Hematopoietic multipotent progenitor cell treated with erythropoietin and hydrocortisone succinate and interleukin-3 and kit ligand, for 15 days (in vitro differentiated cells): ENCODE results near the gene OLAH.
"Not testable (repeated sequence)": the region's sequence is repeated elsewhere in the genome, so short reads cannot be mapped to it uniquely, and the experiment has no call there.

Experiments used
- DNase-seq: peaks from one replicate; pipeline ENCODE4 v3.0.0-alpha.2; 2015; ENCODE audit warnings: low spot score

OLAH gene

GRCh38 chr10:15043674-15044073 is at the start of gene OLAH:
TSS of gene OLAH (plus strand) at chr10:15043943. CDS start at chr10:15047289, 3,346 bp downstream.
- no peak for DNase-seq

- DNase-seq: no peak
Measured at GRCh38 chr10:14995964-14996565, 47.7 kb upstream of the OLAH start.

- DNase-seq: not testable (repeated sequence)
Measured at GRCh38 chr10:15013530-15013929, 30.2 kb upstream of the OLAH start.

- no peak for DNase-seq
Measured at GRCh38 chr10:15015451-15015850, 28.3 kb upstream of the OLAH start.

GRCh38 chr10:15020966-15021365 is 22.8 kb upstream of the OLAH start:
- not testable (repeated sequence) for DNase-seq

GRCh38 chr10:15023079-15023478 is 20.7 kb upstream of the OLAH start:
- DNase-seq: not testable (repeated sequence)

GRCh38 chr10:15024017-15025004 is 19.4 kb upstream of the OLAH start:
- DNase-seq: not testable (repeated sequence)

GRCh38 chr10:15025040-15025439 is 18.7 kb upstream of the OLAH start:
- DNase-seq: not testable (repeated sequence)

GRCh38 chr10:15027741-15028140 is 16.0 kb upstream of the OLAH start:
- no peak for DNase-seq

- DNase-seq: no peak
Measured at GRCh38 chr10:15035385-15036301, 8.1 kb upstream of the OLAH start.

- DNase-seq: no peak
Measured at GRCh38 chr10:15037691-15038090, 6.1 kb upstream of the OLAH start.

- DNase-seq: no peak
Measured at GRCh38 chr10:15038416-15038815, 5.3 kb upstream of the OLAH start.

- no peak for DNase-seq
Measured at GRCh38 chr10:15045380-15045779, 1.6 kb downstream of the OLAH start.

GRCh38 chr10:15046626-15047025 is 2.9 kb downstream of the OLAH start:
- no peak for DNase-seq

GRCh38 chr10:15049533-15049932 is 5.8 kb downstream of the OLAH start:
- no peak for DNase-seq

- no peak for DNase-seq
Measured at GRCh38 chr10:15052121-15052520, 8.4 kb downstream of the OLAH start.

GRCh38 chr10:15053061-15053460 is 9.3 kb downstream of the OLAH start:
- no peak for DNase-seq

- DNase-seq: no peak
Measured at GRCh38 chr10:15058689-15059088, 14.9 kb downstream of the OLAH start.

- no peak for DNase-seq
Measured at GRCh38 chr10:15059914-15060313, 16.2 kb downstream of the OLAH start.

- no peak for DNase-seq
Measured at GRCh38 chr10:15060638-15061037, 16.9 kb downstream of the OLAH start.

- no peak for DNase-seq
Measured at GRCh38 chr10:15067154-15067553, 23.4 kb downstream of the OLAH start.

- no peak for DNase-seq
Measured at GRCh38 chr10:15068802-15069201, 25.1 kb downstream of the OLAH start.
